Cortex of kidney (tissue), 1 donor: ENCODE measurements around the gene UGP2.
"Not testable (repeated sequence)": the region's sequence is repeated elsewhere in the genome, so short reads cannot be mapped to it uniquely, and the experiment has no call there.

Source experiments
- DNase-seq: peaks from one replicate; lab custom pipeline; 2025; lab: John Stamatoyannopoulos, UW

Gene UGP2

DNA sequence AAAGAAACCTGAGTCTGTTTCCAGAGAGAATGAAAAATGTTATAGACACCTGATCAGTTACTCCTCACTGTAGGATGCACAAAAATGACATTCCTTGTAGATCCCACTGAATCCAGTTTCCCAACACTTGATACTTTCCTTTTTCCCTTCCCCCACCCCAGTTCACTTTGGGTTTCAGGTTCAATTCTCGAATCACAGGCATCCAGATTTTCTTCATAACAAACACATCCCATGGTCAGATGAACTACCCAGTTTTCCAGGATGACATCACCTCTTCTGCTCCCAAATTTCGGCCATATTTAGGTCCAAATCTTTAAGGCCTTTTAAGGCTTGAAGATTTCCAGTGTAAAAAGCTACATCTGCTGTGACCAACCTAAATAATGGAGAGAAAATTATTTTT, 51.5 kb downstream of the UGP2 start:
- no peak for DNase-seq

DNA sequence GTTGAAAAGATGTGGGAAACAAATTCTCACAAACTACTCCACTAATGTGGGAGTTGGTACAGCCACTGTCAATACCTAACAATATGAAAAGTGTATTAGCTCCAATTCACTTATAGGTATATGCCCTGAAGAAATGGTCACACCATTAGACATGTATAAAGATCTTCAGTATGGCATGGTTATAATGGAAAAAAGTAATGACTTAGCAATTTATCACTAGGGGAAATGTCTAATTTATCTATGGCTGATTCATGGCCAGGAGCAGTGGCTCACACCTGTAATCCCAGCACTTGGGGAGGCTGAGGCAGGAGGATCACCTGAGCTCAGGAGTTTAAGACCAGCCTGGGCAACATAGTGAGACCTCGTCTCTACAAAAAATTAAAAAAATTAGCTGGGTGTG, 52.5 kb downstream of the UGP2 start:
- DNase-seq = no peak

DNA sequence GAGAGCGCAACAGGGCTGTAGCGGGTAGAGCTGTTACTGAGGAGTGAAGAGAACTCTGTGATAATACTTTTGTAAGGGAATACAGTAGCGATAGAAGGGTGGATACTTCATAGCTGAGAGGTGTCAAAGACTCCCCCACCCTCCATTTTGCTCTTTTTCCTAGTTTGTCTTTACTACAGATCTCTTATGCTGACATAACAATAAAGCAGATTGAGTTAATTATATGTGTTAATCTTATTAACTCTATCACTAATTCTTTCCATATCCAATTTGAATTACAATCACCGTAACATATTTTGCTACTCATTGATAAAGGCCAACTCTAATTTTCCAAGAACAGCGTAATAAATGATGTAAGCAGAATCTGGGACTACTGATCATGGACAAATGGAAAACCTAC, 57.1 kb downstream of the UGP2 start:
- no peak for DNase-seq

DNA sequence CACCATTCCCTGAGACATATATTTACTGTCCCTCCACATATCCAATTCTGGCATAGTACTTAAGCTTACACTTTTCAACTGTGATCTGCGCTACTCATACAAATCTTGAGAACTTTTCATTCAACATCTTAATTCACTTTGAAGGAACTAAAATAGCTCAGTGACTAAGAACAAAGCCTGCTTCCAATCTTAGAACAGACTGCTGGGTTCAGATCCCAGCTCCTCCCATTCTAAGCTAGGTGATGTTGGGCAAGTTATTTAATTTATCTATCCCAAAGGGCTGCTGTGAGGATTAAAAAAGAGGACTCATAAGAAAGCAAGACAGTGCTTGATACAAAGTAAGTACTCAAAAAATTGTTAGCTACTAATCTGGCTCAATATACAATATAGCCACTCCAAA, 57.9 kb downstream of the UGP2 start:
- no peak for DNase-seq

DNA sequence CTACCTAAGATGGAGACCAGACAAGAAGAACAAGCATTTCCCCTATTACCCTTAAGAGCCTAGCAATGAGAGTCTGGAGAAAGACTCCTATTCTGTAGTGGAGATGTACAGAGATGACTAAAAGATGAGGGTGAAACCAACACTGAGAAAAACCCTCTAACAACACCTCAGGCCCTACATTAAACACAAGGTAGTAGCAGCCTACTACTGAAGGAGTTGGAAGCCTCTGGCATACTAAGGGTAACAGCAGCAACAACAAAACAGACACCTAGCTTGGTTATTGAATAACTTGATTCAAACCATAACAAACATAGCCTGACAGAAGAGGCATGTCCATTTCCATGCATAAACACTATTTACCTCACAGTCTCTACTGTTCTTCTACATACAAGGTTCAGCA, 60.5 kb downstream of the UGP2 start:
- no peak for DNase-seq

DNA sequence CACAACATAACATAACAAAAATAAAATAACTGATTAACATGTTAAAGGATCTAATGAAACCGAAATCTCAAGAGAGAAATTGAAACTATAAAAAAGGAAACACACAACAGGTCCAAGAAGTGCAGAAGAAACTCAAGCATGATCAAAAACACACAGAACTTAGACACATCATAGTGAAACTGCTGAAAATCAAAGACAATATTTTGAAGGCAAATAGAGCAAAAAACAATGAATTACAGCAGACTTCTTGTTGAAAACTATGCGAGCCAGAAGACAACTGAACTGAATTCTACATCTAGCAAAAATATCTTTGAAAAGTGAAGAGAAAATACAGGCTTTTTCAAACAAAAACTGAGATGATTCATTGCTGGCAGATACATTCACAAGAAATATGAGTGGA, 61.3 kb downstream of the UGP2 start:
- DNase-seq = no peak

DNA sequence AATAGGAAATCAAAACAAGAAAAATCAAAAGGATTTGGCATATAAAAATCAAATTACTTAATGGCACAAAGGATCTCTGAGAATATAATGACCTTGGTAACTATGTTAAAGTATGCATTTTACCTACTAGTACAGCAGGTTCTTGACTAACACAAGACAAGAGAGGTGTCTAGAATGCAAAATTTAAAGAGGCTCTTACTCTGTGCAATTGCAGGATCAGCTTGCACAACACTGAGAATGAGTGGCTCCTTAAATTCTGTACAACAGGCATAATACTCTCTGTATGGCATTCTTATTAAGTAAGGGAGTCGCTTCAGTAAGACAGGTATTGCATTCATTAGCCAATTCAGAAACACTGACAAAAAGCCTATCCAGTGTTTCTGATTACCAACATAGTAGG, 72.6 kb downstream of the UGP2 start:
- DNase-seq = no peak

DNA sequence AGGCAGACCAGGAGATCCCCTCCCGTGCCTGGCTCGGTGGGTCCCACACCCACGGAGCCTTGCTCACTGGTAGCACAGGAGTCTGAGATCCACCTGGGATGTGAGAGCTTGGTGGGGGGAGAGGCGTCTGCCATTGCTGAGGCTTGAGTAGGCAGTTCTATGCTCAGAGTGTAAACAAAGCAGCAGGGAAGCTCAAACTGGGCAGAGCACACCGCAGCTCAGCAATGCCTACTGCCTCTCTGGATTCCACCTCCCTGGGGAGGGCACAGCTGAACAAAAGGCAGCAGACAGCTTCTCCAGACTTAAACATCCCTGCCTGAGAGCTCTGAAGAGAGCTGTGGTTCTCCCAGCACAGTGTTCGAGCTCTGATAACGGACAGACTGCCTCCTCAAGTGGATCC, 85.1 kb downstream of the UGP2 start:
- no peak for DNase-seq

DNA sequence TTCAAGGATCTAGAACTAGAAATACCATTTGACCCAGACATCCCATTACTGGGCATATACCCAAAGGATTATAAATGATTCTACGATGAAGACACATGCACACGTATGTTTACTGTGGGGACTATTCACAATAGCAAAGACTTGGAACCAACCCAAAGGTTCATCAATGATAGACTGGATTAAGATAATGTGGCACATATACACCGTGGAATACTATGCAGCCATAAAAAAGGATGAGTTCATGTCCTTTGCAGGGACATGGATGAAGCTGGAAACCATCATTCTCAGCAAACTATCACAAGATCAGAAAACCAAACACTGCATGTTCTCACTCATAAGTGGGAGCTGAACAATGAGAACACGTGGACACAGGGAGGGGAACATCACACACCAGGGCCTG, 90.4 kb downstream of the UGP2 start:
- not testable (repeated sequence) for DNase-seq
